H1 (cell line): ENCODE measurements around the gene TNFAIP8. TPM values are rescaled to one million over a fixed set of nuclear protein-coding genes. Genes with fewer than 3 reads are reported as not detected.

Experiments used
- ASH2L ChIP-seq: fragments of 200-600, 300-600 bp; sonication (generic); IDR thresholded peaks from one replicate; pipeline ENCODE4 v1.7.1; 2017; ENCODE audit warnings: low read length
- ATF3 ChIP-seq: IDR thresholded peaks from 2 replicates; pipeline ENCODE4 v1.6.1; 2011; ENCODE audit warnings: low read depth, mild to moderate bottlenecking, low read length; ENCODE audit not compliant: insufficient read depth
- HDAC6 ChIP-seq: IDR thresholded peaks from one replicate; pipeline ENCODE4 v1.7.1; 2012; ENCODE audit warnings: low read depth, mild to moderate bottlenecking, inconsistent platforms, low read length, moderate library complexity
- KDM5A ChIP-seq: fragments of 200-600 bp; IDR thresholded peaks from 2 replicates; pipeline ENCODE4 v1.7.1; 2012; ENCODE audit warnings: mild to moderate bottlenecking, low read length, inconsistent platforms, mixed read lengths
- RXRA ChIP-seq: IDR thresholded peaks from 2 replicates; pipeline ENCODE4 v1.6.1; 2011; ENCODE audit warnings: low read depth, mild to moderate bottlenecking, low read length, moderate library complexity; ENCODE audit not compliant: insufficient read depth
- polyA plus RNA-seq, 7 experiments: library from polyadenylated mRNA; depleted of rRNA in 3 of 7; stranded (reverse) in 5 of 7; unstranded in 2 of 7; fragments of >200 nt in 5 of 7; fragments of 200-250 nt in 2 of 7; gene quantifications; 1 replicate in 5 of 7; 2 replicates in 1 of 7; 4 replicates in 1 of 7; pipeline versions ENCODE4 v1.2.1 to v1.2.3, GENCODE V29; 2011 to 2013; ENCODE audit warnings: missing spikeins in 2 of 7, mixed read lengths in 2 of 7
- total RNA-seq: library from RNA; stranded (reverse); fragmentation: NEBNext Ultra II Directional; extraction: Animal tissue kit (Norgen Biotek cat#: 25700); gene quantifications from 2 replicates; pipeline ENCODE4 v1.2.1, GENCODE V29; 2021
- TF ChIP-seq, protein P1 (sequence below): IDR thresholded peaks from 2 replicates; pipeline ENCODE4 v1.6.1; 2011; ENCODE audit warnings: low read length, improper control_type of control experiment

The TNFAIP8 gene
- total and polyA plus RNA-seq, 2 of the 8 experiments (the other 6 are each of a cell fraction or from before 2014, with no cell fraction given): 12.4 to 19.3 TPM

- TF ChIP-seq, protein P1, sequence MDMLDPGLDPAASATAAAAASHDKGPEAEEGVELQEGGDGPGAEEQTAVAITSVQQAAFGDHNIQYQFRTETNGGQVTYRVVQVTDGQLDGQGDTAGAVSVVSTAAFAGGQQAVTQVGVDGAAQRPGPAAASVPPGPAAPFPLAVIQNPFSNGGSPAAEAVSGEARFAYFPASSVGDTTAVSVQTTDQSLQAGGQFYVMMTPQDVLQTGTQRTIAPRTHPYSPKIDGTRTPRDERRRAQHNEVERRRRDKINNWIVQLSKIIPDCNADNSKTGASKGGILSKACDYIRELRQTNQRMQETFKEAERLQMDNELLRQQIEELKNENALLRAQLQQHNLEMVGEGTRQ: no peak
- no peak for TF ChIP-seq HDAC6
- TF ChIP-seq ASH2L: no peak
- TF ChIP-seq RXRA: no peak
- no peak for TF ChIP-seq KDM5A
- TF ChIP-seq ATF3: no peak
- TF ChIP-seq, all 59 proteins: peak for 0
Measured at GRCh38 chr5:119347574-119347973, 8.2 kb upstream of the TNFAIP8 start (continued).
